Fibroblast of pulmonary artery (primary cell): ENCODE results near the gene CFH.
A peak's percentile ranks its signal among the peaks of the same experiment; 100 is the strongest.

Experiments used
- DNase-seq: peaks from one replicate; pipeline ENCODE4 v3.0.0-alpha.2; 2010; ENCODE audit warnings: low read depth
- H3K4me3 ChIP-seq: replicated peaks from 2 replicates; pipeline ENCODE4 v1.5.1; 2011; ENCODE audit warnings: low read depth, mild to moderate bottlenecking, control low read depth, low read length, moderate library complexity
- TF ChIP-seq, protein P1 (sequence below): IDR thresholded peaks from 2 replicates; pipeline ENCODE4 v1.5.1; 2011; ENCODE audit warnings: mild to moderate bottlenecking, control low read depth, low read length, inconsistent platforms; ENCODE audit errors: missing control alignments

Gene CFH

DNA sequence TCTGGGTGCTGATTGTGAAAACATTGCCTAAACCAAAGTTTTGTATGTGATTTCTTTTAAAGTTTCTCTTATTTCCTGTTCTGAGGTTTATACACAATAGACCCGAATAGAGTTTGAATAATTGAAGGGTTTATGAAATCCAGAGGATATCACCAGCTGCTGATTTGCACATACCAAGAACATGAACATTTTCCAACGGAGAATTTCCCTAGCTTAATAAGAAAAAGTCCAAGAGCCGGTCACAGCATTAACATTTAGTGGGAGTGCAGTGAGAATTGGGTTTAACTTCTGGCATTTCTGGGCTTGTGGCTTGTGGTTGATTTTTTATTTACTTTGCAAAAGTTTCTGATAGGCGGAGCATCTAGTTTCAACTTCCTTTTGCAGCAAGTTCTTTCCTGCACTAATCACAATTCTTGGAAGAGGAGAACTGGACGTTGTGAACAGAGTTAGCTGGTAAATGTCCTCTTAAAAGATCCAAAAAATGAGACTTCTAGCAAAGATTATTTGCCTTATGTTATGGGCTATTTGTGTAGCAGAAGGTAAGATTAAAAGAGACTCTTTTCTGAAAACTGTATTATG lies at the start of gene CFH:
TSS of gene CFH (plus strand) at position 407 of the 579 bp plus-strand sequence. CDS start at position 482, 75 bp downstream.
- DNase-seq = peak; percentile 92
- TF ChIP-seq, protein P1, sequence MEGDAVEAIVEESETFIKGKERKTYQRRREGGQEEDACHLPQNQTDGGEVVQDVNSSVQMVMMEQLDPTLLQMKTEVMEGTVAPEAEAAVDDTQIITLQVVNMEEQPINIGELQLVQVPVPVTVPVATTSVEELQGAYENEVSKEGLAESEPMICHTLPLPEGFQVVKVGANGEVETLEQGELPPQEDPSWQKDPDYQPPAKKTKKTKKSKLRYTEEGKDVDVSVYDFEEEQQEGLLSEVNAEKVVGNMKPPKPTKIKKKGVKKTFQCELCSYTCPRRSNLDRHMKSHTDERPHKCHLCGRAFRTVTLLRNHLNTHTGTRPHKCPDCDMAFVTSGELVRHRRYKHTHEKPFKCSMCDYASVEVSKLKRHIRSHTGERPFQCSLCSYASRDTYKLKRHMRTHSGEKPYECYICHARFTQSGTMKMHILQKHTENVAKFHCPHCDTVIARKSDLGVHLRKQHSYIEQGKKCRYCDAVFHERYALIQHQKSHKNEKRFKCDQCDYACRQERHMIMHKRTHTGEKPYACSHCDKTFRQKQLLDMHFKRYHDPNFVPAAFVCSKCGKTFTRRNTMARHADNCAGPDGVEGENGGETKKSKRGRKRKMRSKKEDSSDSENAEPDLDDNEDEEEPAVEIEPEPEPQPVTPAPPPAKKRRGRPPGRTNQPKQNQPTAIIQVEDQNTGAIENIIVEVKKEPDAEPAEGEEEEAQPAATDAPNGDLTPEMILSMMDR = no peak
- H3K4me3 ChIP-seq = peak within 1 kb of the TSS; percentile 63

GRCh38 chr1:196603651-196604050 lies 48.2 kb upstream of the CFH start:
- no peak for DNase-seq
- TF ChIP-seq, protein P1 = no peak
- H3K4me3 ChIP-seq = no peak overlapping the region

DNA sequence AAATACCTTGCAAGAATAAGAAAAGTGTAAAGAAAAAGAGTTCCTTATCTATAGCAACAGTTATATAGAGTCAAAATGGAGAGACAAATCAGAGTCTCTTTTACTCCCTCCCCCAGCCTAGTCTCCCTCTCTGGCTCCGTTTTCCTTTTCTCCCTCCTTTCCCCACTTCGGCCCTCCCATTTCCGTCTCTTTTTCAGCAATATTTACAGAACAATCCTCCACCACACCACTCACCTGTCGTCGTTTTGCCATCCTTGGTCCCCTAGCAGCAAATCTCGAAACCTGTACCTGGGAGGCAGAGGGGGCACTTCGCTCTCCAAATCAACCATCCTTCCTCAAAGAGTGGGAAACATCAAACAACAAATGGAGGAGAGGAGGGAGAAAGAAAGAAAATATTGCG lies 43.9 kb upstream of the CFH start:
- TF ChIP-seq, protein P1 = no peak
- peak overlapping the region; percentile 84 for H3K4me3 ChIP-seq
- DNase-seq = peak; percentile 6

DNA sequence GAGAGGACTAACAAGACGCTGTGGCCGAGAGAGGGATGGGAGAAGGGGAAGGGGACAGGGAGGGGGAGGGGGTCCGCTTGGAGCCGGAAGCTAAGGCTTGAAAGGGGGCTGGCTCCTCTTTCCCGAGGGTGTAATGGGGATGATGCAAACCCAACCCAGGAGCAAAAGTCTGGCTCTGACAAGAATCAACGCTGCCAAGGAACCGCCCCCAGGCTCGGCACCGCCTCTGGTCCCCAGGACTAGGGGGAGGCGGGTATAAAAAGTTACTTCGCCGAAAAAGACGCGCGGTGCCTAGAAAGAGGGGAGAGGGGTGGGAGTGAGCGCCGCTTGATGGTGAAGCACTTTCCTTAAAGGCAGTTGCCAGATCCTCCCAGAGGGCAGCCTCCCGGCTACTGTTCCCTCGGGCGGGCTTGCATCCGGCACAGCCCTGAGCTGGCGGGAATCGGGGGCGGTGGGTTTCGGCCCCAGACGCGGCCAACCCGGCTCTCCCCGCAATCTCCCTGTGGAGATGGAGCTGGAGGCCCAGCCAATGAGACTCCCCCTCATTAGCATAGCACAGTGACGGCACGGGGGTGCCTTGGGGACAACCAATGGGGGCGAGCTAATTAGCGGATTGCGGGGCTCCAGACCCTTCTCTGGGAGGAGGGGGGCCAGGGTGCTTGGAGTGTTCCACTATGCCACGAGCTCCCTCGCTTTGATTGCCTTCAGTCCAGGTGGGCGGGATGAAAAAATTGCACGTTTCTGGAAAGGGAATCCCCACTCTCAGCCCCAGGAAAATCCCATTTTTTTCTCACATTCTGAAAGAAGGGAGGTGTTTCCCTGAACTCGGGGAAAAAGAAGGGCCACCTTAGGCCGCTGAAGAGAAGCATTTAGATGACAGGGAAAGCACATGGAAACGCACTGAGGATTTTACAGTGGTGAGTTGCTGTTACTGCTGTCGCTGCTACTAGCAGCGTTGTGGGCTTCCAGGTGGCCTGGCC lies 43.2 kb upstream of the CFH start, which contains the start of gene KCNT2:
TSS of gene KCNT2 (minus strand) at position 51 of the 980 bp plus-strand sequence. CDS start 131 bp downstream, outside the sequence.
- DNase-seq = peak; percentile 62
- TF ChIP-seq, protein P1 = peak; percentile 7
- peak within 1 kb of the TSS; percentile 84 for H3K4me3 ChIP-seq

- H3K4me3 ChIP-seq = peak overlapping the region; percentile 84
- TF ChIP-seq, protein P1 = no peak
- no peak for DNase-seq
Observed at GRCh38 chr1:196609370-196609737, 42.5 kb upstream of the CFH start.

DNA sequence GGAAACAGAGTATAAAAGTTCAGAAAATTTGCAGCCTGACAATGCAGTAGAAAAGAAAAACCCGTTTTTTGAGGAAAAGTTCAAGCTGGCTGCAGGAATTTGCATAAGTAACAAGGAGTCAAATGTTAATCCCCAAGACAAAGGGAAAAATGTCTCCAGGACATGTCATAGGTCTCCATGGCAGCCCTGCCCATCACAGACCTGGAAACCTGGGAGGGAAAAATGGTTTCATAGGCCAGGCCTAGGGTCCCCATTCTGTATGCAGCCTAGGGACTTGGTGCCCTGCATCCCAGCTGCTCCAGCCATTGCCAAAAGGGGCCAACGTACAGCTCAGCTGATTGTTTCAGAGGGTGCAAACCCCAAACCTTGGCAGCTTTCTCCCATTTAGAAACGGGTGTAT lies 40.0 kb upstream of the CFH start:
- TF ChIP-seq, protein P1 = no peak
- DNase-seq = no peak
- no peak overlapping the region for H3K4me3 ChIP-seq
